Measurements from ENCODE around the gene ZNF260.

- TF ChIP-seq CTCF (IDR thresholded peaks at IDR 0.05) = no peak
- TF ChIP-seq POLR2AphosphoS5 (IDR thresholded peaks at IDR 0.05) = no peak
- TF ChIP-seq POLR2A (IDR thresholded peaks at IDR 0.05) = no peak
Measured at GRCh38 chr19:36527341-36527740, 730 bp downstream of the ZNF260 start.
